NCI-H345 treated with DMSO at 0.1 percent for 48 hours (cell line): Measurements from ENCODE around the gene CYP19A1.

Experiments used
- DNase-seq: peaks from one replicate; lab custom pipeline; 2025; ENCODE audit not compliant: unreplicated experiment; lab: John Stamatoyannopoulos, UW

Gene CYP19A1

GRCh38 chr15:51186891-51187290, 151.5 kb downstream of the CYP19A1 start:
- no peak for DNase-seq

DNA sequence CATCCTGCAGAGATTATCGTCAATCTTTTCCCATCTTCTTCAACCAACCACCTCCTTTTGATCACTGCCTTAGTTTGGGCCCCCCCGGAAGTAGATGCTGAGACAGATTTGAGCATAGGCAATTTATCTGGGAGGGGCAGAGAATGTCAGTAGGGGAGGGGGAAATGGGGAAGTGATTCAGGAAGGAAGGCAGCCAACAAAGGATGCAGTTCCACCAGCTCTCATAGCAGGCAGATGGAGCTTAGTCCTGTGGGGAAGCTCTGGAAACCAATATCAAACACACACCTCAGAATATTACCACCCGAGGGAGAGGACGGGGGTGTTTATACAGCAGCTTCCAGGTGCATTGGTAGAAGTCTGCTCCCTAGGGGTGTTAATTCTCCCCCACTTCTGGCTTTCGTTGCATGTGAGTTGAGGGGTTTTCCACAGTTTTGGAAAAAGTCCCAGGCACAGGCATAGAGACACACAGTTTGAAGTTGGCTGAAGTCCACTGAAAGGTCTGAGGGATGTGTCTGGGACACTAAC, 152.2 kb downstream of the CYP19A1 start:
- no peak for DNase-seq

DNA sequence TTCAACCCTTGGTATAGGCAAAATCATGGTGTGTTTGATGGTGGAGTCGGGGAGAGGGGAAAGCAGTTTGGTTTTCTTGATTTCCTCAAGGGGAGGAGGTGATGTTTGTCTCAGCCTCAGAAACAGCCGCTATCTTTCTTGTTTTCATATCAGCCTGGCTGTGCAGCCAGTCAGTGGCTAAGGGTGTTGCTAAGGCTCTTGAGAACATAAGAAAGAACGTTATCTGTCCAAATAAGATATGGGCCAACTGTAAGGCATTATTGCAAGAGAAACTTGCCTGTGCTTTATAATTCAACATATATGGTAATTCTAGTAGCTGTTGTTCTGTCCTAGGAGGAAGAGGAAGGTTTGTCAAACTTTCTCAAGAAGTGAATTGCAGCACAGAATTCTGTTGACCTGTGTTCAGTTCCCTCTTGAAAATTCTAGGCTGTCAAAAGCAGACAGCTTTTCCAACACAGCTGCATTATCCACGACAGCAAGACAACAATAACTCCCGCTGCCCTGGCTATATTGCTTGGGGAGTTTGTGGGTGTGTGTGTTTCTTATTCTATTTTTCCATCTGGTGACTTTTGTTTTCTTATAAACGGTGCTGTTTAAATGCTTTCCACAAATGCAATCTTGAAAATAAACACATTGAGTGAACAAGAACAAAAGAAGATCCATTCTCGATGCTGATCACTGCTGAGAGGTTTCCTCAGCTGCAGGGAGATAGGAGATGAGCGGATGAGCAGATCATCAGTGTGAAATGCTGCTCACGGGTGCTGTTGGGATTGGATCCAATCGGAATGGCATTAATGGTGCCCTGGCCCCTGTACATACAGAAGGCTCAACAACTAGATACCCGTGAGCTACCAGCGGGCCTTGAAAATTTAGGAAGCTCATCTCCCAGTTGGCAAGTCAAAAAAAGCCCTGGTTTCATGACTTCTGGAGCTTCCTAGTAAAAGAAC, 152.9 kb downstream of the CYP19A1 start:
- no peak for DNase-seq

DNA sequence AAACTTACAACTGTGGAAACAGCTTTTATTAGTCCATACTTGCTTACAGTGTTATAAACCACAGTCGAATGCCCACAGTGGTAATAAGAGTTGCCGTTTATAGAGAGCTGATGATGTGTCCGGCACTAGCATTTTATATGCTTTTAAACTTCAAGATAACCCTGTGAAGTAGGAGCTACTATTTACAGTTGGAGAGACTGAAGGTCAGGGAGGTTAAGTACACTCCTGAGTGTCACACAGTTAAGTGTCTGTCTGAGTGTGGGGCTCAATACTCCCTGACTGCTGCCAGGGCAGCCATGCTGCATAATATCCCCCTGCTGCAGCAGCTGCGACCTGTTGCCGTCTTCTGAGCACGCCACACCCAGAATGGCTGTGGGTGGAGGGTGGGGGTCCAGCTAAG, 153.8 kb downstream of the CYP19A1 start:
- no peak for DNase-seq

- DNase-seq, result no peak
Measured at GRCh38 chr15:51183076-51183475, 155.3 kb downstream of the CYP19A1 start.

- no peak for DNase-seq
Measured at GRCh38 chr15:51181905-51182304, 156.5 kb downstream of the CYP19A1 start.

- no peak for DNase-seq
Measured at GRCh38 chr15:51181221-51181620, 157.2 kb downstream of the CYP19A1 start.

- DNase-seq, result no peak
Measured at GRCh38 chr15:51180534-51180933, 157.9 kb downstream of the CYP19A1 start.

DNA sequence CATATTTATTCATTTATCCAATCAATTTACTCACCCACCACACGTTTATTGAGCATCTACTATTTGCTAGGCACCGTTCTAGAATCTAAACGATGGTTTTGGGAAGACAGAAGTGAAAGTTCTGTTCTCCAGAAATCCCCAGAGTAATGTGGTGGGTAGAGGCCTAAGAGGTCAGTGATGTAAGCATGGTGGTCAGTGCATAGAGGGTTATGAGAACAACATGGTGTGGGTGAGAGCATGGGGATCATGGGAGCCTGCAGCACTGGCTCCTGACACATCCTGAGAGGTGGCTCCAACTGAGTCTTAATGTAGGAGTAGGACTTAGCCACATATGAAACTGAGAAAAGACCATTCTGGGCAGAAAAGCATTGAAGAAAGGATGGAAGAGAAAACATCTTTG, 158.4 kb downstream of the CYP19A1 start:
- no peak for DNase-seq

- no peak for DNase-seq
Measured at GRCh38 chr15:51172193-51172592, 166.2 kb downstream of the CYP19A1 start.

DNA sequence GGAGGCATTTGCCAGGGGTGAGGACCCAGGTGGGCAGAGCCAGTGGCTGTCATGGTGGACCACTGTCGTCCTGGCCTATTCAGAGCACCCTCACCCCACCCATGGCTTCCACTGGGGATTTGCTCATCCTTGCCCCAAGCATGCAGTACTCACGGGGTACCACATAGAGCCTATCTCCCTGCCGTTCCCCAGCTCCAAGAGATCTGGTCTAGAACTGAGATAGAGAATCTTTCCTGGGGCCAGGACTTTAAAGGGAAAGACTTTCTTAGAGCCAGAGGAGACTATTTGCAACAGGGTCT, 166.8 kb downstream of the CYP19A1 start:
- DNase-seq, result no peak

- no peak for DNase-seq
Measured at GRCh38 chr15:51170882-51171633, 167.3 kb downstream of the CYP19A1 start.

GRCh38 chr15:51168700-51169099, 169.7 kb downstream of the CYP19A1 start:
- no peak for DNase-seq

GRCh38 chr15:51163843-51164242, 174.6 kb downstream of the CYP19A1 start:
- no peak for DNase-seq

DNA sequence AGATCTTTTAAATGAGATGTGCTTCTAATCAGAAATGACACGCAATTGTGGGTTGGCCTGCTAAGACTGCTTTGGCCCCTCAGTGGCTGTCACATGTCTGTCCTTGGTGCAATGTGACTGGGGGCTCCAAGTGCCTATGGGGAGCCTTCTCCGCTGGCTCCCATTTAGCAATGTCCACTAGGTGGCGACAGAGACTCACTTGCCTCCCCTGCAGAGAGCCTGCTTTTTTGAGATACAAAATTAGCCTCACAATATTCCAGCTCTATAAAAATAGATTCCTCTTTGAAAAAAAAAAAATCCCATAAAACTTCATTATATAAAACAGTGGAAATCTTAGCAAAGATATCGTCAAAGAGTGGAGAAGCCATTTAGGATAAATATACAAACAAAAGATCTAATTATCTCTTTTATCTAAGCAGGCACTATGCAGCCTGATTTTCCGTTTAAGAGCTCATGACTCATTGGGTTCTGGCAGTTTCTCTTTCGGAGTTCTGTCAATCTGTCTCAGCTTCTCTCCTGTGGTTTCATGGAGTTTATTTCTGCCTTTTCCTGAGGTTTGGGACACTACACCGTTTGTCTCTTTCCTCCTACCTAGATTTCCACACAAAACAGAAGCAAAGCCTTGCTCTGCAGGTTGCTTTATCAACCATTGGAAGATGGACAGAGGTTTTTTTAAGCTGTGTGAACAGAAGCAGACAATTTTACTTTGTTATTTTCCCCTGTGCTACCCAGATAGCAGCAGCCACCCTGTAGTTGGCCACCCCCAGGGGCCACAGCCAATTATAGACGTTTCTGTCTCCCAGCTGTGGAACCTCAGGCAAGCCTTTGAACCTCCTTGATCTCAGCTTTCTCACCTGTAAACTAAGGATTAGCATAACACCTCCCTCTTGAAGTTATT, 175.3 kb downstream of the CYP19A1 start:
- no peak for DNase-seq

GRCh38 chr15:51161491-51162220, 176.7 kb downstream of the CYP19A1 start:
- no peak for DNase-seq

- no peak for DNase-seq
Measured at GRCh38 chr15:51160484-51160883, 177.9 kb downstream of the CYP19A1 start.
